GM19372 (cell line): Measurements from ENCODE around the gene CDK6.
"Not testable (repeated sequence)": the region's sequence is repeated elsewhere in the genome, so short reads cannot be mapped to it uniquely, and the experiment has no call there.

Source experiments
- ATAC-seq: cut with Tn5 transposase; IDR thresholded peaks from one replicate; pipeline ENCODE4 v1.9.1; 2021; ENCODE audit warnings: mild to moderate bottlenecking, low read depth, moderate library complexity; ENCODE audit not compliant: unreplicated experiment

The CDK6 gene

GRCh38 chr7:92766461-92767003 lies 69.8 kb downstream of the CDK6 start:
- ATAC-seq: no peak

DNA sequence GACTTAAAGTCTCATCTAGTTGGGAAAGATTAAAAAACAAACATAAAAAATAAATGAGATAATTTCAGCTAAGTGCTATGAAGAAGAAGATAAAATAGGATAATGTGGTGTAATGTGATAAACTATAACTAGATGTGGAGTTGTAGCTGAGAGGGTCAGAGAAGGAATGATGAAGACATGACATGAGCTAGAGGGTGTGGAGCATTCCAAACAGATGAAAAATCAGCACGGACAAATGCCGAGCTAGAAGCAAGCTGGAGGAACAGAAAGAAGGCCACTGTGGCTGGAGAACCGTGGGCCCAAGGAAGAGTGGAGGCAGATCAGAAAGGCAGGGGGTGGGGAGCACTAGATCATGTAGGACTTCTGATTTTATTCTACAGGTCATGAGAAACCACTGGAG lies 70.6 kb downstream of the CDK6 start:
- no peak for ATAC-seq

GRCh38 chr7:92763636-92764423 lies 72.5 kb downstream of the CDK6 start:
- no peak for ATAC-seq

DNA sequence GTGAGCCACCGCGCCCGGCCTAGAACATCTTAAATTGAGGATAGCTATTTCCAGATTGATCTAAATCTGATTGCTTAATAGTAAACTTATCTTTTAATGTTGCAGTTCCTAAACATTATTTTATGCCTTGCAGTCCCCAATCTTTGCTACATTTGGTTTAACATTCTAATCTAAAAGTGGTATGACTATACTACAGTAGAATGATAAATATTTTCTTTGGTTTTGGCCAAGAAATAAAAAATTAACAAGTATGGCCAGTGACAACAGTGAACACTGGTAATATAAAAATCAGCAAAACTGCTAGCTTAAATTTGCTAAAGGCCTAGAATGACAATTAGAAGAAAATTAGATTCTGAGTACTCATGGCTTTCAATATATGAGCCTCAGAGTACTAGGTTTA lies 73.5 kb downstream of the CDK6 start:
- no peak for ATAC-seq

DNA sequence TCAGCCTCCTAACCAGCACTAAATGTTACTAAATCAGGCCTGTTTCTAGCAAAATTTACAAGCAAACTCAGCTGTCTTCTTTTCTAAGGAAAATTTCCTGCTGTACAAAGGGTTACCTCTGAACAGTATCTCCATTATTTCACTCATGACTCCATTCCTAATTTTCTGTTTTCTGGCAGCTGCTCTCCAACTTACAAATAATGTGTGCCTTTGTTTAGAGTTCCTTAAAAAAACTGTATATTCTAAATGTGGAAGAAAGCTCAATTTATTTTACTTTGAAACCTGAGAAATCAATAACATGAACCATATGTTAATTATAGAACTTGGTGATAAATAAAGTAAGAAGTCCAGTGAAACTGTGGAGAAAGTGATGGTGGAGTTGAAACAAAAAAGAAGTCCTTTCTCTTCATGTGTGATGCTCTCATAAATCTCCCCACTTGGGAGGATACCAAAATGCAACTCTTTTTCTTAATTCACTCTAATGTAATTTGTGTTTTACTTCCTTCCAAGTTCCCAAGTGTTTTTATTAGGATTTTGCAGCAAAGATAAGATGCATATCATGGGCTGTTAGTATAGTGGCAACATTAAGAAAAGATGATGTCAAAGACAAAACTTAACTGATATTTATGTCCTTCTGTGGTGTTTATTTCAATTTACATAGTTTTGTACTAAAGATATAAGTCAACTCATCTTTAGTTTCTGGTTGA lies 74.8 kb downstream of the CDK6 start:
- no peak for ATAC-seq

- no peak for ATAC-seq
These were observed 77.5 kb downstream of the CDK6 start for GRCh38 chr7:92758796-92759431.

DNA sequence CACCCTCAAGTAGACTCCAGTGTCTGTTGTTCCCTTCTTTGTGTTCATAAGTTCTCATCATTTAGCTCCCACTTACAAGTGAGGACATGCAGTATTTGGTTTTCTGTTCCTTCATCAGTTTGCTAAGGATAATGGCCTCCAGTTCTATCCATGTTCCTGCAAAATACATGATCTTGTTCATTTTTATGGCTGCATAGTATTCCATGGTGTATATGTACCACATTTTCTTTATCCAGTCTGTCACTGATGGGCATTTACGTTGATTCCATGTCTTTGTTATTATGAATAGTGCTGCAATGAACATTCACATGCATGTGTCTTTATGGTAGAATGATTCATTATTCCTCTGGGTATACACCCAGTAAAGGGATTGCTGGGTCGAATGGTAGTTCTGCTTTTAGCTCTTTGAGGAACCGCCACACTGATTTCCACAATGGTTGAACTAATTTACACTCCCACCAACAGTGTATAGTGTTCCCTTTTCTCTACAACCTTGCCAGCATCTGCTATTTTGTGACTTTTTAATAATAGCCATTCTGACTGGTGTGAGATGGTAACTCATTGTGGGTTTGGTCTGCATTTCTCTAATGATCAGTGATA lies 79.0 kb downstream of the CDK6 start:
- ATAC-seq: not testable (repeated sequence)

DNA sequence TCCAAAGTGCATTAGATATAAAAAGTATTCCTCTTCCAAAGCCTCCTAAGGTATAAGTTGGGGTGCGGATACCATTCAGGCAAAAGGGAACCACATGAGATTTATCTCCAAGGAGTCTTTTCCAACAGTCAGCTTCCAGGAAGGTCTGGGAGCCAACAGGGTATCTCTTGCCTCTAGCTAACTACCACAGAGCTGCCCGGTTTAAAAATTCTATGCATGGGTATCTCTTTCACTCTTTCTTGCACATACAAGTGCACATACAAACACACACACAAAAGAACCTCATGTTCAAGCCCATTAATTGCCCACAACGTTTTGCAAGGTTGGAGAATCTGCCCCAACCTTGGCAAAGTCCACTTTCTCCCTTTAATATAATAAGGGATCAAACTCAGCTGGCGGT lies 80.7 kb downstream of the CDK6 start:
- no peak for ATAC-seq

- ATAC-seq: no peak
These were observed 81.3 kb downstream of the CDK6 start for GRCh38 chr7:92754919-92755581.

DNA sequence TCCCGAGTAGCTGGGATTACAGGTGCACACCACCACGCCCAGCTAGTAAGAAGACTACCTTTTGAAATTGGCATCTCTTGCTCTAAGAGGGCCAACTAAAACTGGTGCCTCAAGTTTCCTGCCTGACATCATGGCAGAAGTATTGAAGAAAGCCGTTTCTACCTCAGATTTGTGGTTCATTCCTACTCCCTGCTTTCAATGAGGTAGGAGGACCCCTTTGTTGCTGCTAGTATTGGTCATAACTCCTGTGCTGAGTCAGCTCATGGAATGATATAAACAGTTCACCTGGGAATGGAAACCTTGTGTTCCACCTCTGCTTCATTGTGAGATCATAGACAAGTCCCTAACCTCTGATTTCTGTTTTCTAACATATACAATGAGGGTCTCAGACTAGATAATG lies 82.8 kb downstream of the CDK6 start:
- no peak for ATAC-seq

- ATAC-seq: no peak
These were observed 84.2 kb downstream of the CDK6 start for GRCh38 chr7:92751902-92752901.

GRCh38 chr7:92750946-92751345 lies 85.4 kb downstream of the CDK6 start:
- no peak for ATAC-seq

DNA sequence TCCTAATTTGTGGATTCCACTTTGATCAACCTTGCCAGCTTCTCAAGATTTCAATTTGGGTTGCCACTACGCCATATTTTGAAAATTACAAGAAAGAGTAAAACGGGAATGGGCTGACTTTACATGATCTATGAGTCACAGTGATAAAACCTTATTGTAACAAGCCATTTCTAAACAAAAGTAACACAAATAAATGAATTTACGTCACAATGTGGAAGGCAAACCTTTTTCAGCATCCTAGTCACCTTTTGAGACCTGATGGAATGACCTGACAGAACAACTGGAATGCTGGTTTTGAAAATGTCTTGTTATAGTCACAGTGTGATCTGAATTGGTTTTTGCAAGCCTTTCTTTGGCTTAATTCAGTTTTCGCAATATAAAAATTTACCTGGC lies 85.9 kb downstream of the CDK6 start:
- no peak for ATAC-seq

DNA sequence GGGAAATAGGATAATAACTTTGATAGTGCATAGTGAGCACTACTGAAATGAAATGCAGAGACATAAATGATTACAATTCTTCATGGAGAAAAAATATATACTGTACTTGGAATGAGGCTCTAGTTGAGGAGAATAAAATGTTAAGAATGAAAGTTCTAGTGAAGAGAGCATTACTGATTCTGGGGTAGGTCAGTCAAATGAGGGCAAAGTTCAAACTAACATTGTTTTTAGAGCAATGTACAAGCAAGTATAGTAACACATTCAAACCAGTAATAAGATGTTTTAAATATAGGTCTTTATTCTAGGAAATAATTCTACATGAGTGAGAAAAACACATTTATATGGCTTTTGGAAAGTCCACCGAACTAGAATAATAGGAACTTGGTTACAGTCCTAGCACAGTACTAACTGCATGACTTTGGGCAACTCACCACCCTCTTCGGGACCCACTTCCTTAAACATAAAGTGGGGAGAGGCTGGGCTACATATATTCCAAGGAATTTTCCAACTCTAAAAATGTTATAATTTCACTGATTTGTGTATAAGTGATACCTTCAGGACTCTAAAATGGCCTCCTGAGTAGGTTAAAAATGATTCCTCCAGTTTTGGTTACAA lies 86.4 kb downstream of the CDK6 start:
- no peak for ATAC-seq

- no peak for ATAC-seq
These were observed 87.0 kb downstream of the CDK6 start for GRCh38 chr7:92749327-92749755.

DNA sequence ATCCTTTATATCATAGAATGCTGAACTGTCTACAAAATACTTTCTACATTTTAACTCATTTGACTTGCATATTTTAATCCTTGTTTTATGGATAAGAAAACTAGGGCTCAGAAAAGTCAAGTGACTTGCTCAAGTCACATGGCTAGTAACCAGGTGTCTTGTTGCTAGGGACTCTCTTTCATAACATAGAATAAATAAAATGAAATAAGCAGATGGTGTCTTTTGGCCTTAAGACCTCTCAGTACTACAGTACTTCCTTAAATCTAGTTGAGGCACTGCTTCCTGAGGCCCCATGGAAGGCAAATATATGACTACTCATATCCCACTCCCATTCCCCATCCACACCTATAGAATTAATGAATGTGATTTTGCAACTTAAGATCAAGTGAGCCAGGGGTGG lies 87.9 kb downstream of the CDK6 start:
- ATAC-seq: no peak

DNA sequence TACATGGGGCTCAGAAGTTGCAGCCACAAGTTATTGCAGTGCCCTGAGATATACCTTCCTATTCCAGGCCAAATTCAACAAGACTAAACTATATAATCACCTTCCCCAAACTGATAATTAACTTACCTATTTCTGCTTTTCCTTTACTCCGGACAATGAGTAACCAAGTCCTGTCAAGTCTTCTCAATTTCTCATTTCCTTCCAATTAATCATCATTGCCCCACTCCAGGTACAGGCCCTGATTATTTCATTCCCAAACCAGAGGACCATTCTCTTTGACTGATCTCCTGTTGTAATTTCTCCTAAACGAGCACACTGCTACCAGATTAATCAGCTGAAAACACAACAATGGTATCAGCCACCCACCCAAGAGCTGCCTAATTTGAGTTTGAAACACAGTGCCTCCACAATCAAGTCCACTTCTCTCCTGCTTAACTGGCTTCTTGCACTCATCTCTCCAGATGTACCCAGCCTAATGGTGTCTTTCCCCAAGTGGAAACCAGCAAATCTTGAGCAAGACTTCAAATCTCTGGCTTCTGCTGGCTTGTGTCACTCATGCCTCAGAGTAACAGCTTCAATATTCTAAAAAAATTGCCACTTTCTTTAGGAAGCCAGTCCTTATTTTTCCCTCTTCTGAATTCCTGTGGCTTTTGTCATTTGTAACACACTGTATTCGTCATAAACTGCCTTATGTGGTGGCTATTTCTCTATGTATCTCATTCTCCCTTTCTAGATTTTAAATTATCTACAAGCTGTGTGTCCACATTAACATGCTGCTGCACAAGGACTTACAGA lies 89.1 kb downstream of the CDK6 start:
- ATAC-seq: no peak

DNA sequence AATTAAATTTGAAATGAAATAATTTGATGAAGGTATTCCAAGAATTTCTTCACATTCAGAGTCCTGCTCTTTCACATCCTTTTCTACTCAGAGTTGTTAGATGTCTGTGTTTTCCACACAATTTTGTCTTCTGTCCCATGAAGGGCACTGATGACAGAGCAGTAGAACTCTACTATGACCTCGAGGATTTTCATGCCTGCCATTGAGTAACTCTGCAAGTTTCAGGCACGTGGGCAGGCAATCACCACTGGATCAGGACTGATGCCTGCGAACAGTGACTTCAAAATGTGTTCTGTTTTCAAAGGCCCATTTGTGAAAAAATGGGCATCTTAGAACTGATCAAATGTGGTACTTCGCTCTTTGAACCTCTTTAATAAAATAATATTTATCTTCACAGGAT lies 91.1 kb downstream of the CDK6 start:
- ATAC-seq: no peak
